Testis (tissue), 2 donors: ENCODE results near the gene ARV1.

ENCODE experiments used
- CTCF ChIP-seq, 3 experiments: fragments of 450-650 bp in 2 of 3; fragments of 200-600 bp in 1 of 3; sonication (generic) in 1 of 3; IDR thresholded peaks; one replicate each; pipeline ENCODE4 v1.5.1; 2016 to 2019; ENCODE audit warnings: antibody characterized with exemption in 3 of 3, mild to moderate bottlenecking in 2 of 3, moderate library complexity in 1 of 3
- POLR2A ChIP-seq: fragments of 450-650 bp; IDR thresholded peaks from one replicate; pipeline ENCODE4 v1.6.1; 2017; ENCODE audit warnings: antibody characterized with exemption, mild to moderate bottlenecking, moderate library complexity

GRCh38 chr1:231021540-231022031 lies 42.7 kb downstream of the ARV1 start:
- no peak for TF ChIP-seq CTCF (IDR thresholded peaks at IDR 0.05)
- TF ChIP-seq POLR2A, result no peak
